Measurements from ENCODE around the gene RSPH10B2. TPM values are rescaled to one million over a fixed set of nuclear protein-coding genes. Genes with fewer than 3 reads are reported as not detected.
A peak's percentile ranks its signal among the peaks of the same experiment; 100 is the strongest.

Gene RSPH10B2
- total and polyA plus RNA-seq, 9 of the 15 experiments (the other 6 are each of a cell fraction or from before 2014, with no cell fraction given): 0.04 to 0.11 (median 0.08) TPM; not detected in 5

DNA sequence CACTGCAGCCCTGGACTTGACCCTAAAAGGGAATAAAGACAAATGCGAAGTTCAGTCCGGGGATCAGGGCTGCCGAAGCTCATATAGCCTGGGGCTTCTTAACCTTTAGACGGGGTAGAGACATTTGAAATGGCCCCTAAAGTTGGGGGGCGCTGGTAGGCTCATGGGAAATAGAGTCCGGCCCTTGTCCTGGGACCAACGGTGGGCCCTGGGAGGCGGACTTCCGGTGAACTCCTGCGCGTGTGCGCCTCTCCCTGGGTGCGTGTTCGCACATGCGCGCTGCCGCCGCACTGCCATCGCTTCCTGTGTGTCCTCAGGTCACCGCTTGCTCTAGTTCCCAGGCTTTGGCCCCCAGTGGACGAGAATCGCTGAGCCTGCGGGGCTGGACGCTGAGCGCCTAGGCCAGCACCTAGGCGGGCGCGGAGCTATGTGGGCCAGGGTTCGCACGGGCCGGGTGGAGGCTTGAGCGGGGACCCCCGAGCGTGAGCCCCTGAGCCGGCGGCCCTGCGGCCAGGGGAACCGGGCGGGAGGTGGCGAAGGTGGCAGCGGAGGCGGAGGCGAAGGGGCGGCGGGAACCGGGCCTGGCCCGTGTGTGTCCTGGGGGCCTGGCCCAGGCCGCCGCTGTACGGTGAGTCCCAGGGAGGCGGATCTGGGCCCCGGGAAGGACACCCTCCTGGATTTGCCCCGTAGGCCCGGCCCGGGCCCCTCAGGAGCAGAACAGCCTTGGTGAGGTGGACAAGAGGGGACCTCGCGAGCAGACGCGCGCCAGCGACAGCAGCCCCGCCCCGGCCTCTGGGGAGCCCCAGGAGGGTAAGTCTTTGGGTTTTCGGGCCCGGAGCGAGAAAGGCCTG, 24.2 kb upstream of the RSPH10B2 start (continued):
- TF ChIP-seq, protein P1, sequence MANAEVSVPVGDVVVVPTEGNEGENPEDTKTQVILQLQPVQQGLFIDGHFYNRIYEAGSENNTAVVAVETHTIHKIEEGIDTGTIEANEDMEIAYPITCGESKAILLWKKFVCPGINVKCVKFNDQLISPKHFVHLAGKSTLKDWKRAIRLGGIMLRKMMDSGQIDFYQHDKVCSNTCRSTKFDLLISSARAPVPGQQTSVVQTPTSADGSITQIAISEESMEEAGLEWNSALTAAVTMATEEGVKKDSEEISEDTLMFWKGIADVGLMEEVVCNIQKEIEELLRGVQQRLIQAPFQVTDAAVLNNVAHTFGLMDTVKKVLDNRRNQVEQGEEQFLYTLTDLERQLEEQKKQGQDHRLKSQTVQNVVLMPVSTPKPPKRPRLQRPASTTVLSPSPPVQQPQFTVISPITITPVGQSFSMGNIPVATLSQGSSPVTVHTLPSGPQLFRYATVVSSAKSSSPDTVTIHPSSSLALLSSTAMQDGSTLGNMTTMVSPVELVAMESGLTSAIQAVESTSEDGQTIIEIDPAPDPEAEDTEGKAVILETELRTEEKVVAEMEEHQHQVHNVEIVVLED (CRISPR knock-in tag; IDR thresholded peaks at IDR 0.05): peak; percentile 37; the same call in 1 of the 2 replicates
- TF ChIP-seq NR1H2 (CRISPR knock-in tag; IDR thresholded peaks at IDR 0.05): 0 out of 2 replicates have a peak, but pooled peaks have one; percentile 53
- peak in 1 of 2 experiments; percentile 54; a peak in 2 of 3 replicates for TF ChIP-seq CBX3 (IDR thresholded peaks at IDR 0.05; ENCODE audit: borderline replicate concordance in 1 of 2, low read length in 2 of 2)
- TF ChIP-seq SIN3B (IDR thresholded peaks at IDR 0.05; ENCODE audit: low read depth): peak; percentile 48; the same call in 1 of the 2 replicates
- TF ChIP-seq RB1 (IDR thresholded peaks at IDR 0.05; ENCODE audit: low read depth): peak; percentile 50; the same call in 1 of the 2 replicates
- TF ChIP-seq HINFP (tag; conservative IDR thresholded peaks at IDR 0.05; ENCODE audit: low read depth): 0 out of 2 replicates have a peak, but pooled peaks have one; percentile 33
- no peak for TF ChIP-seq CREB1 (IDR thresholded peaks at IDR 0.05)
- 0 out of 2 replicates have a peak, but pooled peaks have one; percentile 10 for TF ChIP-seq CREB1 (CRISPR knock-in tag; IDR thresholded peaks at IDR 0.05)
- TF ChIP-seq EHMT2 (IDR thresholded peaks at IDR 0.05): peak; percentile 91
- TF ChIP-seq E2F4 (CRISPR knock-in tag; IDR thresholded peaks at IDR 0.05; ENCODE audit: low read depth): 0 out of 2 replicates have a peak, but pooled peaks have one; percentile 34
- TF ChIP-seq, protein P2, sequence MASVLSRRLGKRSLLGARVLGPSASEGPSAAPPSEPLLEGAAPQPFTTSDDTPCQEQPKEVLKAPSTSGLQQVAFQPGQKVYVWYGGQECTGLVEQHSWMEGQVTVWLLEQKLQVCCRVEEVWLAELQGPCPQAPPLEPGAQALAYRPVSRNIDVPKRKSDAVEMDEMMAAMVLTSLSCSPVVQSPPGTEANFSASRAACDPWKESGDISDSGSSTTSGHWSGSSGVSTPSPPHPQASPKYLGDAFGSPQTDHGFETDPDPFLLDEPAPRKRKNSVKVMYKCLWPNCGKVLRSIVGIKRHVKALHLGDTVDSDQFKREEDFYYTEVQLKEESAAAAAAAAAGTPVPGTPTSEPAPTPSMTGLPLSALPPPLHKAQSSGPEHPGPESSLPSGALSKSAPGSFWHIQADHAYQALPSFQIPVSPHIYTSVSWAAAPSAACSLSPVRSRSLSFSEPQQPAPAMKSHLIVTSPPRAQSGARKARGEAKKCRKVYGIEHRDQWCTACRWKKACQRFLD (CRISPR knock-in tag; IDR thresholded peaks at IDR 0.05): peak; percentile 75
- TF ChIP-seq MBD2 (IDR thresholded peaks at IDR 0.05; ENCODE audit: borderline replicate concordance, low read depth): peak; percentile 37; the same call in 1 of the 2 replicates
- no peak for TF ChIP-seq SMAD3 (CRISPR knock-in tag; conservative IDR thresholded peaks at IDR 0.05)
- TF ChIP-seq GABPA (tag; conservative IDR thresholded peaks at IDR 0.05; ENCODE audit: low read depth): peak; percentile 87
- TF ChIP-seq TAF1 (IDR thresholded peaks at IDR 0.05; ENCODE audit: control insufficient read depth, extremely low read depth, insufficient read depth, low read length, severe bottlenecking): peak; percentile 73
- no peak for TF ChIP-seq NFYB (IDR thresholded peaks at IDR 0.05; ENCODE audit: extremely low read depth, insufficient read length)
- TF ChIP-seq RNF2 (IDR thresholded peaks at IDR 0.05): no peak; the same call in 1 of the 2 replicates
- peak; percentile 45; the same call in 1 of the 2 replicates for TF ChIP-seq ZBTB7A (IDR thresholded peaks at IDR 0.05; ENCODE audit: borderline replicate concordance, control insufficient read depth, low read depth, low read length)
- peak; percentile 82 for TF ChIP-seq FIP1L1 (IDR thresholded peaks at IDR 0.05; ENCODE audit: low read depth, low read length, poor library complexity, severe bottlenecking)
